HG02970 (cell line): ENCODE results near the gene ZBTB39.
"Not testable (repeated sequence)": the region's sequence is repeated elsewhere in the genome, so short reads cannot be mapped to it uniquely, and the experiment has no call there.

Experiments
- ATAC-seq: cut with Tn5 transposase; IDR thresholded peaks from one replicate; pipeline ENCODE4 v1.9.1; 2021; ENCODE audit warnings: mild to moderate bottlenecking, moderate library complexity, moderate number of reproducible peaks; ENCODE audit not compliant: unreplicated experiment, low FRiP score

Gene ZBTB39

DNA sequence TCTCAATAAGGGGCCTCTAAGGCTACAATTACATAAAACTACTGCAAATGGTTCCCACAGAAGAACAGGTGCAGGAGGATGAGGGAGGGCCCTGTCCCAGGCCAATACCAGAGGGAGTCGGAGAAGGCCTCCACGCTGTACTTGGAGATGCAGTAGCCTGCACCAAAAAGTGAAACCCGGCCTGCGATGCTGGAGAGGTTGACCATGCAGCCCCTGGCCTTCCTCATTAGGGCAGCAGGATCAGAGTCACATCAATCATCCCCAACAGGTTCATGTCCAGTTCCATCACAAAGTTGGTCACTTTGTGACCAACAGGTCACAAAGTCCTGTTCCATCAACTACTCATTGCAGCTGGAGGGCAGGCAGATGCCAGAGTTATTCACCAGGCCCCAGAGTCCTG is 23.0 kb downstream of the ZBTB39 start:
- no peak for ATAC-seq

DNA sequence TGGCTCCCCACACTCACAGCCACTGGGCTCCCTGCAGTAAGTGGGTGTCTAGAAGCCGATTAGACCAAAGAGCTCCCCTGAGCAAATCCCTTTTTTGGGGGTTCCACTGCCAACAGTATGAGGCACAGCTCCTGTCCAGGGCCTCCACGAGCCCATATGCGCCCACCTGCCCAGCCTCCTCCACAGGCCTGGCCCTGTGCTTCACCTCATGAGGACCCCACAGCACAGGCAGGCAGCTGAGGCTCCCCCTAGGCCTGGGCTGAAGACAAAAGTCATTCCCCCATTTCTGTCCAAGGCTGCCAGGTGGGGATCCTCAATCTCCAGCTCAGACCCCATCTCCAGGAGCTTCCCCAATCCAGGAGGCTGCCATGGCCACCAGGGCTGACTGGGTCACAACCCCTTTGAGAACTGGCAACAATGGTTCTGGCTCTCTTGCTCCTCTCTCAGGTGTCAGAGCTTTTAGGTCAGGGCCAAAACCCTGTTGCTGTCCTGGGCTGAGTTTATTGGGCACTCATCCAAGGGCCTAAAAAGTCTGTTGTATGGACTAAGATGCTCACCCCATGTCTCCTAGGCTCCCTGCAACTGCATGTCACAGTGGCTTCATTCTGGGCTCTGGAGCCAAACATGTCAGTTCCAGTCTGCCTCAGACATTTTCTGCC is 23.6 kb downstream of the ZBTB39 start:
- not testable (repeated sequence) for ATAC-seq

DNA sequence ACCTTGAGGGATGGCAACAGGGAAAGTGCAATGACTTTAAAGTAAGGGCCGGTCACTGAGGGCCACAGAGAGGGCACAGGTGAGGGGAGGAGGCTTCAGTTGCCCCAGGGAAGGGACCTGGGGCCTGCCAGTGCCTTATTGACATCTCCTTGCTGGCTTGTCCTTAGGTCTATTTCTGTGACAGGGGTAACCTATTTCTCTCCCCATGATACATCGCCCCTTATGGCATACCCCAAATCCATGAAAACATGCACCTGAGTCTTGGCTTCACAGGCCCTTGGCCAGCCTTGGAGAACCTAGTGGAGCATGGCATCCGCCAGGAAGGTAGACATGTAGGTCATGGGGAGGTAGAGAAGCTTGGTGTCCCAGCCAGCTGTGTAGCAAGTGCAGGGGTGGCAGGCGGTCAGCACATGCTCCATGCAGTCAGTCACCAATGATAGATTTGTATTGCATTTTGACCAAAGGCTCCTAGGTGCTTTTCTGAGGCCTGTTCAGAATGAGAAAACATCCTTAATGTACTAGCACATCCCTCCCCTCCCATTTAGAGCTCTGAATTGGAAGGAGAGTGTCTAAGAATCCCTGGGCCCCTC is 25.3 kb downstream of the ZBTB39 start:
- ATAC-seq: no peak

DNA sequence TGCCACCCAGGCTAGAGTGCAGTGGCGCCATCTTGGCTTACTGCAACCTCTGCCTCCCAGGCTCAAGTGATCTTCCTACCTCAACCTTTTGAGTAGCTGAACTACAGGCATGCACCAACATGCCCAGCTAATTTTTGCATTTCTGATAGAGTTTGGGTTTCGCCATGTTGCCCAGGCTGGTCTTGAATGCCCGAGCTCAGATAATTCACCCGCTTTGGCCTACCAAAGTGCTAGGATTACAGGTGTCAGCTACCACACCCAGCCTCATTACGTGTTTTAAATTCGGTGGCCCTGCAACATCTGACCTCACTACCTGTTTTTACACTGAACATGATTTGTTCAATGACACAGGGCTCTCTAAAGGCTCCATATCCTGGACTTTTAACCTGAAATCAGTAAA is 26.1 kb downstream of the ZBTB39 start:
- ATAC-seq: no peak

DNA sequence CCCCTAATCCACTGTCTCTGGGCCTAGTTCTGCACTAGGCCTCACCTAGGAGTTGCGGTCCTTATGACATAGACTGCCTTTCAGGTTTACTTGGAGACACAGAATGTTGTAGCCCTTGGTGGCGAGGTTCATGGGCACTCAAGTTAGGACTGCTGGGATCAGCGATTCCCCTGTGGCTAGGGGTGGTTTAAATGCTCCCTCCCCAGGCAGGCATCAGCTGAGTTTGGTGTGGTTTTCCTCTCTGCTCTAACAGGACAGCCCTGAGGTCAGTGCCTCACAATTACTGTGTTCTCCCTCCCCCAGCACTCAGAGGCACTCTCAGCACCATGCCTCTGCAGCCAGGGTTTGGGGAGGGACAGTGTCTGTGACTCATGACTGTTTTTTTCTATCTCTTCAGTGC is 26.7 kb downstream of the ZBTB39 start:
- ATAC-seq: no peak

DNA sequence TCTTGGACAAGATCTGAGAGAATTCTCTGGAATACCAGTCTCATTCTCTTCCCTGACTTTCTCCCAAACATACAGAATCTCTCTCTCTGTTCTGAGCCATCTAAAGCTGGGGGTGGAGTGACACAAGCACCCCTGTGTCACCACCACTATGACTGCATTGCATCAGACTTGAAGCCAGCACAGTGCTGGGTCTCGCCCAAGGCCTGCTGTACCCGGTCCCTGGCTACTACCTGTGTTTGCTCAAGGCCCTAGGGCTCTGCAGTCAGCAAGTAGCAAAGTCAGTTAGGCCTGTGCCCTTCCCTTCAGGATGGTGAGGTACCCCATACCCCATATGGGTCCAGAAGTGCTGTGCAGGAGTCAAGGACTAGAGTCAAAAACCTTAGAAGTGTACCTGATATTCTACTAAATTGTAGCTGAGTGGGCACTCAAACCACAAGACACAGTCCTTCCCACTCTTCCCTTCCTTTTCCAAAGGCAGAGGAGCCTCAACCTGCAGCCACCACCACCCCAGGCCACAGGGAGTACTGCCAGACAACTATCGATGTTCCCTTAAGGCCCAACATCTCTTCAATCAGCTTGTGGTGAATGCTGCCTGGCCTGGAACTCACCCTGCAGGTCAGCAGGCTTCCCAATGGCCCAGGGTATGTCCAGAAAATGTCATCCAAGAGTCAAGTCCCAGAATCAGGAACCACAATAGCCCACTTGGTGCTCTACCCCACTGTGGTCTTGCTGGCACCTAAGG is 27.8 kb downstream of the ZBTB39 start:
- ATAC-seq: no peak

DNA sequence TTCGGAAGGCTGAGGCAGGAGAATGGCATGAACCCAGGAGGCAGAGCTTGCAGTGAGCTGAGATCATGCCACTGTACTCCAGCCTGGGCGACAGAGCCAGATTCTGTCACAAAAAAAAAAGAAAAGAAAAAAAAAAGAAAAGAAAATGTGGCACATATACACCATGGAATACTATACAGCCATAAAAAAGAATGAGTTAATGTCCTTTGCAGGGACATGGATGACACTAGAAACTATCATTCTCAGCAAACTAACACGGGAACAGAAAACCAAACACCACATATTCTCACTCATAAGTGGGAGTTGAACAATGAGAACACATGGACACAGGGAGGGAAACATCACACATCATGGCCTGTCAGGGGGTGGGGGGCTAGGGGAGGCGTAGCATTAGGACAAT is 29.0 kb downstream of the ZBTB39 start:
- ATAC-seq: not testable (repeated sequence)

DNA sequence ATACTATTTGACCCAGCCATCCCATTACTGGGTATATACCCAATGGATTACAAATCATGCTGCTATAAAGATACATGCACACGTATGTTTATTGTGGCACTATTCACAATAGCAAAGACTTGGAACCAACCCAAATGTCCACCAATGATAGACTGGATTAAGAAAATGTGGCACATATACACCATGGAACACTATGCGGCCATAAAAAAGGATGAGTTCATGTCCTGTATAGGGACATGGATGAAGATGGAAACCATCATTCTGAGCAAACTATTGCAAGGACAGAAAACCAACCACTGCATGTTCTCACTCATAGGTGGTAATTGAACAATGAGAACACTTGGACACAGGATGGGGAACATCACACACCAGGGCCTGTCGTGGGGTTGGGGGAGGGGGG is 32.1 kb downstream of the ZBTB39 start:
- ATAC-seq: not testable (repeated sequence)

DNA sequence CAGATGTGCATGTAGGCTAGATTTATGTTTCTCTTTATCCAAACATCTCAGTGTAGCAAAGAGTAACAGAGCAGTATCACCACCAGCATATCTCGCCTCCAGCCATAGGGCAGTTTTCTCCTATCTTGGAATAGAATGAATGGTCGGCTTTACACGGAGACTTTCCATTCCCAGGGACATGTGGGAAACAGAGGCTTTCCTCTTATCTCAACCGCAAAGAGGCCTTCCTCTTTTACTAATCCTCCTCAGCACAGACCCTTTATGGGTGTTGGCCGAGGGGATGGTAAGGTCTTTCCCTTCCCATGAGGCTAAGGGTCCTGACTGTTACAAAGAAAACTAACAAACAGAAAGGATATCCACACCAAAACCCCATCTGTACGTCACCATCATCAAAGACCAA is 37.4 kb downstream of the ZBTB39 start:
- not testable (repeated sequence) for ATAC-seq

DNA sequence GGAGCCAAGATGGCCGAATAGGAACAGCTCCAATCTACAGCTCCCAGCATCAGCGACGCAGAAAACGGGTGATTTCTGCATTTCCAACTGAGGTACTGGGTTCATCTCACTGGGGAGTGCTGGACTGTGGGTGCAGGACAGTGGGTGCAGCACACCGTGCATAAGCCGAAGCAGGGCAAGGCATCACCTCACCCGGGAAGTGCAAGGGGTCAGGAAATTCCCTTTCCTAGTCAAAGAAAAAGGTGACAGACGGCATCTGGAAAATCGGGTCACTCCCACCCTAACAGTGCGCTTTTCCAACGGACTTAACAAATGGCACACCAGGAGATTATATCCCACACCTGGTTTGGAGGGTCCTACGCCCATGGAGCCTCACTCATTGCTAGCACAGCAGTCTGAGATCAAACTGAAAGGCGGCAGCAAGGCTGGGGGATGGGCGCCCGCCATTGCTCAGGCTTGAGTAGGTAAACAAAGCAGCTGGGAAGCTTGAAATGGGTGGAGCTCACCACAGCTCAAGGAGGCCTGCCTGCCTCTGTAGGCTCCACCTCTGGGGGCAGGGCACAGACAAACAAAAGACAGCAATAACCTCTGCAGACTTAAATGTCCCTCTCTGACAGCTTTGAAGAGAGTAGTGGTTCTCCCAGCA is 40.2 kb downstream of the ZBTB39 start:
- ATAC-seq: not testable (repeated sequence)

DNA sequence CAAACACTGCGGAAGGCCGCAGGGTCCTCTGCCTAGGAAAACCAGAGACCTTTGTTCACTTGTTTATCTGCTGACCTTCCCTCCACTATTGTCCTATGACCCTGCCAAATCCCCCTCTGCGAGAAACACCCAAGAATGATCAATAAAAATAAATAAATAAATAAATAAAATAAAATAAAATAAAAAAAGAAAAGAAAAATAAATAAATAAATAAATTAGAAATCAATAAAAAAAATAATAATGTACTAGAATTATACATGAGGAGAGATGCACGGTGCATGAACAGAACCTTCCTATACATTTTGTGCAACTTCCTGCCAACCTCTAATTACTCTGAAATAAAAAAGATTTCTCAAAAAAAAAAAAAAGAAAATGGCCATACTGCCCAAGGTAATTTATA is 41.2 kb downstream of the ZBTB39 start:
- not testable (repeated sequence) for ATAC-seq

DNA sequence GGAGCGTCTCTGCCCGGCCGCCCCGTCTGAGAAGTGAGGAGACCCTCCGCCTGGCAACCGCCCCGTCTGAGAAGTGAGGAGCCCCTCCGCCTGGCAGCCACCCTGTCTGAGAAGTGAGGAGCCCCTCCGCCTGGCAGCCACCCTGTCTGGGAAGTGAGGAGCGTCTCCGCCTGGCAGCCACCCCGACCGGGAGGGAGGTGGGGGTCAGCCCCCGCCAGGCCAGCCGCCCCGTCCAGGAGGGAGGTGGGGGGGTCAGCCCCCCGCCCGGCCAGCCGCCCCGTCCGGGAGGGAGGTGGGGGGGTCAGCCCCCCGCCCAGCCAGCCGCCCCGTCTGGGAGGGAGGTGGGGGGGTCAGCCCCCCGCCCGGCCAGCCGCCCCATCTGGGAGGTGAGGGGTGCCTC is 42.8 kb downstream of the ZBTB39 start:
- not testable (repeated sequence) for ATAC-seq

DNA sequence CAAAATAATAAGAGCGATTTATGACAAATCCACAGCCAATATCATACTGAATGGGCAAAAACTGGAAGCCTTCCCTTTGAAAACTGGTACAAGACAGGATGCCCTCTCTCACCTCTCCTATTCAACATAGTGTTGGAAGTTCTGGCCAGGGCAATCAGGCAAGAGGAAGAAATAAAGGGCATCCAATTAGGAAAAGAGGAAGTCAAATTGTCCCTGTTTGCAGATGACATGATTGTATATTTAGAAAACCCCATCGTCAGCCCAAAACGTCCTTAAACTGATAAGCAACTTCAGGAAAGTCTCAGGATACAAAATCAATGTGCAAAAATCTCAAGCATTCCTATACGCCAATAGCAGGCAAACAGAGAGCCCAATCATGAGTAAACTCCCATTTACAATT is 44.1 kb downstream of the ZBTB39 start:
- ATAC-seq: not testable (repeated sequence)

DNA sequence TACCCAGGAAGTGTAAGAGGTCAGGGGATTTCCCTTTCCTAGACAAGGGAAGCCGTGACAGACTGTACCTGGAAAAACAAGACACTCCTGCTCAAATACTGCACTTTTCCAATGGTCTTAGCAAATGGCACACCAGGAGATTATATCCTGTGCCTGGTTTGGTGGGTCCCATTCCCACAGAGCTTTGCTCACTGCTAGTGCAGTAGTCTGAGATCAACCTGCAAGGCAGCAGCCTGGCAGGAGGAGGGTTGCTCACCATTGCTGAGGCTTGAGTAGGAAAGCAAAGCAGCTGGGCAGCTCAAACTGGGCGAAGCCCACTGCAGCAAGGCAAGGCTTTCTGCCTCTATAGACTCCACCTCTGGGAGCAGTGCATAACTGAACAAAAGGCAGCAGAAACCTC is 47.9 kb downstream of the ZBTB39 start:
- no peak for ATAC-seq

DNA sequence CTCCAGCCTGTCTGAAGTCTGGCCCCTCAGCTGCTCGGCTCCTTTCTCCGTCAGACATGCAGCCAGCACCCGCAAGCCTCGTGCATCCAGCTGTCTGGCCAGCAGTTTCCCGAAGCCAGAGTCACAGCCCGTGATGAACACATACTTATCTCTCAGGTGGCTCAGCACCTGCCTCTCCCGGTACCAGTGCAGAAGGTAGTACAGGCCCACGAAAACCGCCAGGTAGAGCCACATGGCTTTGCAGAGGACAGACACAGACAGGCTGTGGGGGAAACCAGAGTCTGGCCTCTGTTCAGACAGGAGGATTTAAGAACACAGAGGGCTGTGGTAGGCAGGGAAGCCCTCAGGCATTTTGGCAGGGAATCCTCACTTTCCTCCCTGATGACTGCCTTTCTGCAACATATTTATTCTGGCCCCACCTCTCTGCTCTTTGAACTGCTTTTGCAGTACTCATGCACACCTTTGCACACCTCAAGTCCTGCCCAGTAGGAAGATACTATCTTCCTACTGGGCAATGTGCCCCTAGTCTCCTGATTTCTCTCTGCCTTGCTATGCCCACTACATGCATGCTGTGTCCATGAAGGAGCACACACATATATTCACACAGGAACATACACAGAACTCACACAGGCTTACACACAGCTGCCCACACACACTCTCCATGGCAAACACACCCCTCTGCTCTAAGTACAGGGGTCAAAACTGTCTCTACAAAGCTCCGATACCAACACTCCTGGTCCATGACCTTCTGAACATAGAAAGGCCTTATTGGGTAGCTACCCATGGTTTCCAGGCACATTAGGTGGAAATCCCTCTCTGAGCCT is 48.9 kb downstream of the ZBTB39 start, which contains the start of gene RDH16:
RDH16 (minus strand) TSS at position 380 of the 824 bp plus-strand sequence; CDS start at position 234, 146 bp downstream.
- no peak for ATAC-seq

DNA sequence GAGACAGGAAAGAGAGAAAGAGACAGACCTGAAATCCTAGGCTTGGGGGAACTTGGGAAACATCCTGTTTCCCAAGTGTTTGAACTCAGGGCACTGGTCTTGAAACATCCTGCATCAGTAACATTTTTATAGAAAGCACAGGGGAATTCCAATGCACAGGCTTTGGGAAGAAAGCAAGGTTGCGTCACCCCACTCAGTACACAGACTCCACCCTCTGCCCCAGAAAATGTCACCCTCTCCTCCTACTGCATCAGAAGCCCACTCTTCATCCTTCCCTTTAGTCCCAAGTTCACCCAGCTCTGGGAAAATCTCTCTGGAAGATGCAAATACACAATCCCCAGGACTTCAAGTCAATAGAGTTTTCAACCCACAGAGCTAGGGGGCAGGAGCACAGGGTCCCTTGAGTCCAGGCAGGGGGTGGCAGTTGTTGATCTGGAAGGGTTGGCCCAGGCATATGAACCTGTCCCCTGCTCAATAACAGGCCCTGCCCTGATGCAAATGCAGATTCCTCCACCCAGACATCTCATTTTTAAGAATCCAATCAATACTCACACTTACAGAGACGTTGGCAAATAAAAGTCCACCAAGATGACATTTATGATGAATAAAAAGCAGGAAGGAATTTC is 50.6 kb downstream of the ZBTB39 start:
- no peak for ATAC-seq

DNA sequence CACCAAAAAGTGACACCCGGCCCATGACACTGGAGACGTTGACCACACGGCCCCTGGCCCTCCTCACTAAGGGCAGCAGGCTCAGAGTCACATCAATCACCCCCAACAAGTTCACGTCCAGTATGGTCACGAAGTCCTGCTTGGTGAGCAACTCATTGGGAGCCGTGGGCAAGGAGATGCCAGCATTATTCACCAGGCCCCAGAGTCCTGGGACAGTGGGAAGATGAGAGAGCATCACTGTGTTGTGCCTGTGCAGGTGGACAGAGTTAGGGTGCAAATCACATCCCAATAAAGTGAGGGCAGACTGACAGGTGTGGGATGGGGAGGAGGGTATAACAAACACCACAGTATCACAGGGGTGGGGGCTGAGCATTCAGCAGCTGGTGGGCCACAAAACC is 51.4 kb downstream of the ZBTB39 start:
- no peak for ATAC-seq

DNA sequence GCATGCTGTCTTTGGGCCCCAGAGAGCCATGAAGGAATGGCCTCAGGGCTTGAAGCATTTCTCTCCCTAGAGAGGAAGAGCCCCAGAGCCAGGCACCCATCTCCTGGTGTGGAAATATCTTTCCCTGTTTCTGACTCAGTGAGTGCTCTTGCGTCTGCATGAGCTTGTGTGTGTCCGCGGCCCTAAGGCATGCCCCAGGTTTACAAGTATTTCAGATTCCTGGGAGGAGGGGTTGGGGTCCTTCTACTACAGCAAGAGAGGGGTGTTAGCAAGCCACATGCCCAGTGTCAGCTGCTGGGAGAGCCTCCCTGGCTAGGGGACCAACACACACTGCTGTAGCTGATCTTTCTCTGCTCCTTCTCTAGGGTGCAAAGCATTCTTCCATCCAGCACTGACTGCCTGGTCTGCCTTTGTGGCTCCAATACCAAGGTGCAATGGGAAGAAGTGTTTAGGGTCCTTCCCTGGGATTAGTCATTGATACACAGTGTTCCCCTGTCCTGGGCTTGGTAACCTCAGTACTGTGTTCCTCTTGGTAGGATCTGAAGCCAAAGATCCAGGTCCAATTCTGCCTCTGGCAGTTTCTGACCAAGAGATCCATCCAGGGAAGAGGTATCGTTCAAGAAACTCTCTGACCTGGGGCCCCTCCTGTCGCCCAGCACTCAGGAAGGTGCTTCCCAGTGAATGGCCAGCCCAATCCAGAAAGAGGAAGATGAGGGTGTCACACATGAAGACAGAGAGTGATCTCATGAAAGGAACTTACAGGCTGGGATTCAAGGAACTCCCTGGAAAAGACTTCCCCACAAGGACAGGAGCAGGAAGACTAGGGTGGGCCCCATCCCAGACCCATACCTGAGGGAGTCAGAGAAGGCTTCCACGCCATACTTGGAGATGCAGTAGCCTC is 52.0 kb downstream of the ZBTB39 start:
- ATAC-seq: no peak

DNA sequence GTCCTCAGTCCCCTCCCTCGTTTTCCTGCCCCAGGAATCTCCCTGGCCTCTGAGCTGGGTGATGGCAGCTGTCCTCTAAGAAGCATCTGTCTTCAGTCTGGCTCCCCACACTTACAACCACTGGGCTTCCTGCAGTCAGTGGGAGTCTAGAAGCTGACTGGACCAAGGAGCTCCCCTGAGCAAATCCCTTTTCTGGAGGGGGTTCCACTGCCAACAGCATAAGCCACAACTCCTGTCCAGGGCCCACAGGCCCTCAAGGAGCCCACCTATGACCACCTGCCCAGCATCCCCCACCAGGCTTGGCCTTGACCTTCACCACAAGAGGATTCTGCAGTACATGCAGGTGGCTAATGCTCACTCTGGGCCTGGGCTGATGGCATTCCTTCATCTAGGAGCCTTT is 53.0 kb downstream of the ZBTB39 start:
- ATAC-seq: no peak
